ENCODE measurements around the gene AKR7A3. TPM values are rescaled to one million over a fixed set of nuclear protein-coding genes. Genes with fewer than 3 reads are reported as not detected.
"Not testable (repeated sequence)": the region's sequence is repeated elsewhere in the genome, so short reads cannot be mapped to it uniquely, and the experiment has no call there.

The AKR7A3 gene
- total RNA-seq, 2 experiments from 2014 or later, result 0.54 TPM

DNA sequence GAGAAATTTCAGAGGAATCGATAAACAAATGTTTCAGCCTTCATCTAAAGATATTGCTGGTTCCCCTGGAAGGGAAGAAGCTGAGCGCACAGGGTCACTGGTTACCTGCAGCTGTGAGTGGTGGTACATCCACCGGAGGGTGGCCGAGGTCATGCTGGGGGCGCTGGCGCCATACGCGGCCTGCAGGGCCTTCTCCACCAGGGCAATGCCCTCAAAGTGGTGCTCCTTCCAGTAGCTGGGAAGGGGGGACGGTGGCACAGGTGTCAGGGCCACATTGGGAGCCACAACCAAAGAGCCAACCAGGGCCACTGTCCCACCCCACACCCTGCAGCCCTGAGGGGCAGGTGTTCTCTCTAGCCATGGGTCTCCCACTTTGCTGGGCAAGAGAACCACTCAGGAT is 4.7 kb downstream of the AKR7A3 start:
- Mint-ChIP-seq H3K27ac (no peak overlapping the region), H3K9me3 (no peaks in the 10 kb centered on the region), H3K4me3 (no peak overlapping the region), H3K4me1 (ENCODE audit: low read depth) (peaks cover 3% of the 10 kb centered on the region), H3K27me3 (peaks cover 6% of the 10 kb centered on the region), H3K36me3 (ENCODE audit: low read depth) (no peaks in the 10 kb centered on the region)
- POLR2A ChIA-PET, result no interaction called here
- CTCF ChIA-PET, result no interaction called here
- DNase-seq (no peak), ATAC-seq (no peak)
- intact Hi-C loops (cut with micrococcal nuclease), result no loop called here
- TF ChIP-seq, protein P1, sequence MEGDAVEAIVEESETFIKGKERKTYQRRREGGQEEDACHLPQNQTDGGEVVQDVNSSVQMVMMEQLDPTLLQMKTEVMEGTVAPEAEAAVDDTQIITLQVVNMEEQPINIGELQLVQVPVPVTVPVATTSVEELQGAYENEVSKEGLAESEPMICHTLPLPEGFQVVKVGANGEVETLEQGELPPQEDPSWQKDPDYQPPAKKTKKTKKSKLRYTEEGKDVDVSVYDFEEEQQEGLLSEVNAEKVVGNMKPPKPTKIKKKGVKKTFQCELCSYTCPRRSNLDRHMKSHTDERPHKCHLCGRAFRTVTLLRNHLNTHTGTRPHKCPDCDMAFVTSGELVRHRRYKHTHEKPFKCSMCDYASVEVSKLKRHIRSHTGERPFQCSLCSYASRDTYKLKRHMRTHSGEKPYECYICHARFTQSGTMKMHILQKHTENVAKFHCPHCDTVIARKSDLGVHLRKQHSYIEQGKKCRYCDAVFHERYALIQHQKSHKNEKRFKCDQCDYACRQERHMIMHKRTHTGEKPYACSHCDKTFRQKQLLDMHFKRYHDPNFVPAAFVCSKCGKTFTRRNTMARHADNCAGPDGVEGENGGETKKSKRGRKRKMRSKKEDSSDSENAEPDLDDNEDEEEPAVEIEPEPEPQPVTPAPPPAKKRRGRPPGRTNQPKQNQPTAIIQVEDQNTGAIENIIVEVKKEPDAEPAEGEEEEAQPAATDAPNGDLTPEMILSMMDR (IDR thresholded peaks at IDR 0.05), result no peak

DNA sequence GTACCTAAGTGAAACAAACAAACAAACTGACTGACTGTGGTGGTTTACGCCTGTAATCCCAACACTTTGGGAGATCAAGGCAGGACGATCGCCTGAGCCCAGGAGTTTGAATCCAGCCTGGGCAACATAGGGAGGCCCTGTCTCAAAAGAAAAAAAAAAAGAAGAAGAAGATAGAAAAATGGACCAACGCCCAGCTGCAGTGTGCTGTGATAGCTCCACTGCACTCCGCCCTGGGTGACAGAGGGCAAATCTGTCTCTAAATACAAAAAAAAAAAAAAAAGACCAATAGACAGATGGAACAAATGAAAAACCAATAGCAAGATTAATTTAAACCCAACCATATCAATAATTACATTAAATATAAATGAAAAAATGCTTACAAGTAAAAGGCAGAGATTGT is 13.9 kb downstream of the AKR7A3 start:
- CTCF ChIA-PET, result no interaction called here
- H3K36me3 Mint-ChIP-seq (ENCODE audit: low read depth), result peaks cover 2% of the 10 kb centered on the region
- no peak overlapping the region for H3K4me3 Mint-ChIP-seq
- no peak for DNase-seq
- POLR2A ChIA-PET, result interaction anchor here (0.6 kb wide), 1 partner anchor 549 kb away, joined by 5 read pairs; no protein-coding TSS in a partner anchor
- TF ChIP-seq, protein P1 (IDR thresholded peaks at IDR 0.05), result no peak
- H3K27me3 Mint-ChIP-seq, result peaks cover 13% of the 10 kb centered on the region
- peaks cover 6% of the 10 kb centered on the region for H3K9me3 Mint-ChIP-seq
- intact Hi-C loops (cut with micrococcal nuclease), result no loop called here
- H3K4me1 Mint-ChIP-seq (ENCODE audit: low read depth), result peaks cover 2% of the 10 kb centered on the region
- H3K27ac Mint-ChIP-seq, result no peak overlapping the region
- no peak for ATAC-seq

DNA sequence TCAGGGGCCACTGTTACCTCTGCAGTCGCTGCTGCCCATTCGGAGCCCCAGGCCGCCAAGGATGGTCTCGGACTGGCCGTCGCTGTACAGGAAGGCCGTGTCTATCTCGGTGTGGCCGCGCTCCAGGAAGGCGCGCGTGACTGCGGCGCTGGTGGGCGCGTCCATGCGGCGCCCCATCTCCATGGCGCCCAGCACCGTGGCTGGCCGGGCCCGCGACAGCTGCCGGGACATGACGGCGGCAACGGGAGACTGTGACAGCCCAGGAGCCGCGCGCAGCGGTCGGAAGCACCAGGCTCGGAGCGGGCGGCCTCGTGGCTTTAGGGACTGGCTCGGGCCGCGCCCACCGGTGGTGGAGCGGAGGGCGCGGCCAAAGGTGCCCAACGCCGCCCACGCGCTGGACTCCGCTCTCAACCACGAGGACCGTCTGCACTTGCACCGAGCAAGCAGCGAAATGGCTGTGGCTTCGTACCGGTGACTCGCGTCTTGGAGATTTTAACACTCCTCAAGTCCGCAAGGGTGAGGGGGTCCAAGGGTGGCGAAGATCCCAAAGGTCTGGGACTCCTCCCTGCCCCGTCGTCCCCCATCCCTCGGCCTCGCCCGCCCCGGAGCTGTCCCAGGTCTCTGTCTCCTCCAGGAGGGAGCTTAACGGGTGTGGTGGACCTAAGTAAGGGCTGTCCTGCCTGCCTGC is 14.6 kb downstream of the AKR7A3 start:
- intact Hi-C loops (cut with micrococcal nuclease); H3K4me3 Mint-ChIP-seq; CTCF ChIA-PET; H3K4me1 Mint-ChIP-seq (ENCODE audit: low read depth); H3K9me3 Mint-ChIP-seq; H3K36me3 Mint-ChIP-seq (ENCODE audit: low read depth); DNase-seq; H3K27ac Mint-ChIP-seq: not testable (repeated sequence)
- POLR2A ChIA-PET, result interaction anchor here (2.0 kb wide), 1 partner anchor 14 kb away, joined by 10 read pairs; no protein-coding TSS in a partner anchor
- ATAC-seq, result peak; percentile 30
- peaks cover 13% of the 10 kb centered on the region for H3K27me3 Mint-ChIP-seq

DNA sequence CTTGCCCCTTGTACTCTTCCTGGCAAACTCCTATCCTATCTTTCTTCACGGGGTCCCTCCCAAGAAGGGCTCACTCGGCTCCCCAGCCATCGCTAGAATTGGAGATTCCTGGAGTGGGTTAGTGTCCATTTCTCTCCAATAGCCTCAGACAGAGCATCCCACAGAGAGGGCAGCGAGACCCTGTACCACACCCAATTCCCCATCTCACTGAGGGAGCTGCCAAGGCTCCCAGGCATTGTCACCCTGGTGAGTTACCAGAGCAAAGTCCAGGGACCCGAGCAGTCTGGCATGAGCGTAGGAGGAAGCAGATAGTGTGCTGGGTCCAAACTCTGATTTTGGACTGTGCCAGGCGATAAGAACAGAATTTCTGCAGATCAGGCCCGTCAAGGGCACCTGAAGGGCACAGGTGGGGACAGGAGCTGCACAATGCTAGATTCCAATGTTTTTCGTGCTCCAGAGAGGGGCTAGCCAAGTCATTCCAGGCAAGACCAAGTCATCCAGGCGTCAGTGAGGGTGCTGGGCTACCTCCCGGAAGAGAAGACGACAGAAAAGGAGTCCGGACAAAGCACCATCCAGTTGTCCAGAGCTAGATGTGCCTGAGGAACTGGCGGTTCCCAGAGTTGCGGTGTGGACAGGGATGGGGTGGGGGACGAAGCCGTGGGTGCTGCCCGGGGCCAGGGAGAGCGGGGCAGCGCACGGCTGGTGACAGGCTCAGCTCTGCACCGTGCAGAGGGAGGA is 15.3 kb downstream of the AKR7A3 start:
- POLR2A ChIA-PET, result interaction anchor here (2.0 kb wide), 1 partner anchor 13 kb away, joined by 10 read pairs; no protein-coding TSS in a partner anchor
- no peak for ATAC-seq

DNA sequence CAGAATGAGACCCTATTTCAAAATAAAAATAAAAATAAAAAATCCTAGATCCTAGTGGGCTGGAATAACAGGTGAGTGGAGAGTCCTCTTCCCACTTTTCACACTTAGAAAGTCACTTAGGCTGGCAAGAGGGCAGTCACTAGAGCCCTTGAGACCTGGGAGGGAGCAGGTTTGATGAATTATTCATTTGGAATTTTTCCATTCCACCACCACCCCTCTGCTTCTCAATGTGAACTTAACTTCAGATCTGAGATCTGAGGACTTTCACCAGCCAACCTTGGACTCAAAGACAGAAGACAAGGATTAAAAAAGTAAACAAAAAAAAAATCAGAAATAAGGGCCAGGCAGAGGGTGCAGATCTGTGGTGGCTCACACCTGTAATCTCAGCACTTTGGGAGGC is 16.5 kb downstream of the AKR7A3 start:
- no peak for ATAC-seq
- TF ChIP-seq, protein P1 (IDR thresholded peaks at IDR 0.05), result no peak
- DNase-seq, result no peak
- H3K9me3 Mint-ChIP-seq, result peaks cover 6% of the 10 kb centered on the region
- H3K27ac Mint-ChIP-seq, result no peak overlapping the region
- H3K27me3 Mint-ChIP-seq, result peaks cover 13% of the 10 kb centered on the region
- peaks cover 2% of the 10 kb centered on the region for H3K4me1 Mint-ChIP-seq (ENCODE audit: low read depth)
- H3K36me3 Mint-ChIP-seq (ENCODE audit: low read depth), result peaks cover 2% of the 10 kb centered on the region
- POLR2A ChIA-PET, result no interaction called here
- intact Hi-C loops (cut with micrococcal nuclease), result no loop called here
- CTCF ChIA-PET, result no interaction called here
- H3K4me3 Mint-ChIP-seq, result no peak overlapping the region

More for the DNA sequence above, 15.3 kb downstream of the AKR7A3 start:
- peaks cover 13% of the 10 kb centered on the region for H3K27me3 Mint-ChIP-seq
- CTCF ChIA-PET, result no interaction called here
- TF ChIP-seq, protein P1 (IDR thresholded peaks at IDR 0.05), result no peak
- H3K9me3 Mint-ChIP-seq, result peaks cover 6% of the 10 kb centered on the region
- no peak overlapping the region for H3K4me3 Mint-ChIP-seq
- peaks cover 2% of the 10 kb centered on the region for H3K36me3 Mint-ChIP-seq (ENCODE audit: low read depth)
- no peak for DNase-seq
- no peak overlapping the region for H3K27ac Mint-ChIP-seq
- peaks cover 2% of the 10 kb centered on the region for H3K4me1 Mint-ChIP-seq (ENCODE audit: low read depth)
- intact Hi-C loops (cut with micrococcal nuclease), result no loop called here

DNA sequence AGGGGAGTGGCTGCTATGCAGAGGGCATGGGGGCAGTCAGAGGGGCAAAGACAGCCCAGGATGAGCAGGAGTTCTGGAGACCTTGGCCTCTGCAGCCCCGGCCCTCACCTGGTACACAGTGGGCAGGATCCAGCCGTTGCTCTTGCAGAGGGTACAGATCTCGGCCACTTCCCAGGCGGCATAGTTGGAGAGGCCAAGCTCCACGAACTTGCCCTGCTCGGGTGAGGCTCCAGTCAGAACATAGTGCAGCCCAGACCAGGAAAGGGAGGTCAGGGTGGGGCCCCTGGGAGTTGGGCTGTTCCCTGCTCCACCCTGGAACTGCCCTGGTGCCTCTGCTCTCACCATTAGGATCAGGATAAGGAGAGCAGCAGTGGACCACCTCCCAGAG is 18.2 kb downstream of the AKR7A3 start:
- peaks cover 13% of the 10 kb centered on the region for H3K27me3 Mint-ChIP-seq
- H3K9me3 Mint-ChIP-seq; DNase-seq; ATAC-seq; POLR2A ChIA-PET; H3K4me3 Mint-ChIP-seq; H3K4me1 Mint-ChIP-seq (ENCODE audit: low read depth); H3K36me3 Mint-ChIP-seq (ENCODE audit: low read depth); H3K27ac Mint-ChIP-seq; intact Hi-C loops (cut with micrococcal nuclease); CTCF ChIA-PET: not testable (repeated sequence)

DNA sequence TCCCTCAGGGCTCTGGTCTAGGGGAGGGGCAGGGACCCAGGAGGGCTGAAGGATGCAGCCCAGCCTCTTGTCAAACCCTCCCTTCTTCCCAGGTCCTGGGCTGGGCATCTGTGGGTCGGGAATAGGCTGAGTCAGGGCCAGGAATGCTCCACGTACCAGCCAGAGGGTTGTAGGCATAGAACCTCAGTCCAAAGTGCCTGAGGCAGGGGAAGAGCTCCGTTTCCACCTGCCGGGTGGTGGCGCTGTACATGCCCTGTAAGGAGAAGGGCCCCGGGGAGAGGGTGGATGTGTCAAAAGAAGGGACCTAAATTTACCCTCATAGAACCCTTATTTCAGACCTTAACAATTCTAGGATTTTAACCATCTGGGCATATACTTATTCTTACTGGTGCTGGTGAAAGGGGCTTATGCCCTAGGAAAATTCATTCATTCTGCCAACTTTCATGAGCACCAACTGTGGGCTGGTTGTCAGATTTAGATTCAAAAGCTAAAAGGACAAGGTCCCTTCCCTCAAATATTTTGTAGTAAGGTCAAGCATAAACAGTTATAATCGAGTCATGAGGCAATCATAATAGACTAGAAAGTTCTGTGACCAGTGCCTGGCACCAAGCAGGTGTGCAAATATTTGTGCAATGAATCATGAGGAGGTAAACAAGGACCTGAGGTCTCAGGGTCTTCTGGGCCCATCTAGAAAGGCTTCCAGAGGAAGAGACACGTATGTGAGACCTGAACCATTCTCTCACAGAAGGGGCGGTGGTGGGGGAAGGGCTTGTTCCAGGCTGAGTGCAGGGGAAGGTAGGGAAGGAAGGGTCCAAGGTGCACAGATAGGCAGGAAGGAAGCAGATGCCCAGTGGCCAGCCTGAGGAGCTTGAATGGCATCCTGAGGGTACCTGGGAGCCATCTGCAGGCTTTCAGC is 18.9 kb downstream of the AKR7A3 start:
- peaks cover 13% of the 10 kb centered on the region for H3K27me3 Mint-ChIP-seq
- CTCF ChIA-PET; DNase-seq; POLR2A ChIA-PET; ATAC-seq; H3K36me3 Mint-ChIP-seq (ENCODE audit: low read depth); H3K9me3 Mint-ChIP-seq; H3K27ac Mint-ChIP-seq; H3K4me3 Mint-ChIP-seq; H3K4me1 Mint-ChIP-seq (ENCODE audit: low read depth): not testable (repeated sequence)
- intact Hi-C loops (cut with micrococcal nuclease), result loop anchor here (10.0 kb wide), 1 partner anchor 385 kb away; no protein-coding TSS in a partner anchor
